Activated effector memory CD4-positive, alpha-beta T cell treated with Interleukin-2 at 50 U/mL for 16 hours (primary cell): ENCODE results near the gene E2F4.

ENCODE experiments used
- DNase-seq: peaks from one replicate; pipeline ENCODE4 v3.0.0-alpha.2; 2020

Gene E2F4

GRCh38 chr16:67195676-67196075 is 3.7 kb downstream of the E2F4 start:
- no peak for DNase-seq

- no peak for DNase-seq
Measured at GRCh38 chr16:67196881-67197280, 4.9 kb downstream of the E2F4 start.

DNA sequence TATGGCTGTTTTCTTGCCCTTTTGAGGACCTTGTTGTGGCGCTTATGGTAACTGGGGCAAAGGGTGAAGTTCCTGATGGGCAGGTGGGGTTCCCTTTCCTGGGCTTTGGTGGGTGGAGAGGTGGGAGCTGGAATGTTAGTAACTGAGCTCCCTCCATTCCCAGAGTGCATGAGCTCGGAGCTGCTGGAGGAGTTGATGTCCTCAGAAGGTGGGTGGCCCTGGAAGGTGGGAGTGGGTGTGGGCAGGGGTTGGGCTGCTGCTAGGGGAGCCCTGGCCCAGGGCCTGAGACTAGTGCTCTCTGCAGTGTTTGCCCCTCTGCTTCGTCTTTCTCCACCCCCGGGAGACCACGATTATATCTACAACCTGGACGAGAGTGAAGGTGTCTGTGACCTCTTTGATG is 5.7 kb downstream of the E2F4 start:
- no peak for DNase-seq

DNA sequence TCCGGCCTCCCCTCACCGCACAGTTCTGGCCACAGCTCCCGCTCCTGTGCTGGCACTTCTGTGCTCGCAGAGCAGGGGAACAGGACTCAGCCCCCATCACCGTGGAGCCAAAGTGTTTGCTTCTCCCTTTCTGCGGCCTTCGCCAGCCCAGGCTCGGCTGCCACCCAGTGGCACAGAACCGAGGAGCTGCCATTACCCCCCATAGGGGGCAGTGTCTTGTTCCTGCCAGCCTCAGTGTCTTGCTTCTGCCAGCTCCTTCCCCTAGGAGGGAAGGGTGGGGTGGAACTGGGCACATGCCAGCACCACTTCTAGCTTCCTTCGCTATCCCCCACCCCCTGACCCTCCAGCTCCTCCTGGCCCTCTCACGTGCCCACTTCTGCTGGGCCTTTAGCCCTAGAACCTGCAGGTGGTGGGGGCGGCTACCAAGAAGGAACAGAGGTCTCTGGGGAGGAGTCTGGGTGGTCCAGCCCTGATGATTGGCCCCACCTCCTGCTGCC is 6.3 kb downstream of the E2F4 start:
- DNase-seq: no peak

DNA sequence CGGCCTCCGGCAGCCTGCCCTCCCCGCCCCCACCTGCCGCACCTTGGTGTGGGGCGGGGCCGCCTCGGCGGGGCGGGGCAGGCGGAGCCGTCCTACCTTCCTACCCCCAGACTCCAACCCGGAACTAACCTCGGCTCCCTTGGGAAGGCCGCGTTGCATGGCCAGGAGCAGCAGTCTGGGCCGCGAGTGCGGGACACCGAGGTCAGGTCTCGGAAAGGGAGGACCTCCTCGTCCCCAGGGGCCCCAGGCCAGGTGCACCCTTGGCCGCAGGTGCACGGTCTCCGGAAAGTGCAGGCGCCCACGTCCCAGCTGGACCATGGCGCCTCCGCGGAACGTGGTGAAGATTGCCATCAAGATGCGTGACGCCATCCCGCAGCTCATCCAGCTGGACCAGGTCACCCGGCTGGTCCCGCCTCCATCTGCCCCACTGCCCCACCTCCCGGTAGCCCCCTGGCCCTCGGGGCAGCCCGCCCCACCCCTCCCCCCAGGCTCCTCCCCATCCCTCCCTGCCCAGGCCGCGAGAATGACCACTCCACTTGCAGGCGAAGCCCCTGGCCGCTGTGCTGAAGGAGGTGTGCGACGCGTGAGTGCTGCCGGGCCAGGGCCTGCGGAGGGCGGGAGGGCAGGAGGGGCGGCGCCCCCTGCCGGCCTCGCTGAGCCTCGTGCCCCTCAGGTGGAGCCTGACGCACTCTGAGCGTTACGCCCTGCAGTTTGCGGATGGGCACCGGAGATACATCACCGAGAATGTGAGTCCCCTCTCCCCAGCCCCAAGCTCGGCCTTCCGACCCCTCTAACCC is 7.3 kb downstream of the E2F4 start, which contains the start of gene ELMO3:
TSS of gene ELMO3 (plus strand) at position 121 of the 797 bp plus-strand sequence. CDS start at position 317, 196 bp downstream.
- no peak for DNase-seq

DNA sequence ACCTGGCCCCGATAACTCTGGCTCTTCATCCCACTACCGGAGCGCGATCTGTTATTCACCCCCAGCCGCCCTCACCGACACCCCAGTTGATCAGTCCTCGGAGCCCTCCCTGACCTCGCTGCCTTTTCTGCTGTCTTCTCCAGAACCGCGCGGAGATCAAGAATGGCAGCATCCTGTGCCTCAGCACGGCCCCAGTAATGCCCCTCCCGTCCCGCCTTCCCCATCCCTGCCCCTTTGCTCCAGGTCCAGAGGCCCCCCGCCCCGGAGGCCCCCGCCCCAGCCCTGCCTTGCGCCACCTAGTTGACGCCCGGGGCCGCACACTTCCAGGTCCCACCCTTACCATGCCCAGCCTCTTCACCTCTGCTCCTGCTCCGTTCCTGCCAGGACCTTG is 7.8 kb downstream of the E2F4 start:
- DNase-seq: no peak

DNA sequence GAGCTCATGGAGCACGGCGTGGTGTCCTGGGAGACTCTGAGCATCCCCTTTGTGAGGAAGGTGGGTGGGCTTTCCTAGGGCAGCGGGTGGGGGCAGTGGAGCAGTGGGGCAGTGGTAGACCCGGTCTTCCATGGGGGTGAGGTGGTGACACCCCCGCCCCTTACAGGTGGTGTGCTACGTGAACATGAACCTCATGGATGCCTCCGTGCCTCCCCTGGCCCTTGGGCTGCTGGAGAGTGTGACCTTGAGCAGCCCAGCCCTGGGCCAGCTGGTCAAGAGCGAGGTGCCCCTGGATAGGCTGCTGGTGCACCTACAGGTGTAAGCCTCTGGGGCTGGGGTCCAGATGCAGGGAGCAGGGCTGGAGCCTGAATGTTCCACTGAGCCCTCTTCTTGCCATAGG is 8.5 kb downstream of the E2F4 start:
- no peak for DNase-seq

DNA sequence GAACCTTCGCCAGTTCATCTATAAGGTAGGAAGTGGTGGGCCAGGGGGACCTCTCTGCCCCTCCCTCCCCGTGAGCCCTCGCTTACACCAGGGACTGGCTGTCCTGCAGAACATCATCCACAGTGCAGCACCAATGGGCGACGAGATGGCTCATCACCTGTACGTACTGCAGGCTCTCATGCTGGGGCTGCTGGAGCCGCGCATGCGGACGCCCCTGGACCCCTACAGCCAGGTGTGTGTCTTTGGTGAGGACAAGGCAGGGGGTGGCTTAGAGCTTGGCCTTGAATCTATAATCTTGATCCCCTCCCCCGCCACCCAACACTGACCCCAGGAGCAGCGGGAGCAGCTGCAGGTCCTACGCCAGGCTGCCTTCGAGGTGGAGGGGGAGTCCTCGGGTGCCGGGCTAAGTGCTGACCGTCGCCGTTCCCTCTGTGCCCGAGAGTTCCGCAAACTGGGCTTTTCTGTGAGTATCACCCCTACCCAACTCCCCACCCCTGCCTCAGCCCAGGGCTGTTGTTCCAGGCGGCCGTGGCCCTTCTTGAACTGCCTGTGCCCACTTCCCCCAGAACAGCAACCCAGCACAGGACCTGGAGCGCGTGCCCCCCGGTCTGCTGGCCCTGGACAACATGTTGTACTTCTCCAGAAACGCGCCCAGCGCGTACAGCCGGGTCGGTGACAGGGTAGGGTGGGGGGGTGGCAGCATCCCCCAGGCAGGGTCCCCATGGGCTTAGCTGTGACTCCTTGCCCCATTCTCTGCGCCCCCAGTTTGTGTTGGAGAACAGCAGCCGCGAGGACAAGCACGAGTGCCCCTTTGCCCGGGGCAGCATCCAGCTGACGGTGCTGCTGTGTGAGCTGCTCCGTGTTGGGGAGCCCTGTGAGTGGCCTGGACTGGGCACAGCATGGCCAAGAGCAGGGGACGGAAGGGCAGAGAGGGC is 9.7 kb downstream of the E2F4 start:
- DNase-seq: no peak

GRCh38 chr16:67202426-67202825 is 10.5 kb downstream of the E2F4 start:
- DNase-seq: no peak

DNA sequence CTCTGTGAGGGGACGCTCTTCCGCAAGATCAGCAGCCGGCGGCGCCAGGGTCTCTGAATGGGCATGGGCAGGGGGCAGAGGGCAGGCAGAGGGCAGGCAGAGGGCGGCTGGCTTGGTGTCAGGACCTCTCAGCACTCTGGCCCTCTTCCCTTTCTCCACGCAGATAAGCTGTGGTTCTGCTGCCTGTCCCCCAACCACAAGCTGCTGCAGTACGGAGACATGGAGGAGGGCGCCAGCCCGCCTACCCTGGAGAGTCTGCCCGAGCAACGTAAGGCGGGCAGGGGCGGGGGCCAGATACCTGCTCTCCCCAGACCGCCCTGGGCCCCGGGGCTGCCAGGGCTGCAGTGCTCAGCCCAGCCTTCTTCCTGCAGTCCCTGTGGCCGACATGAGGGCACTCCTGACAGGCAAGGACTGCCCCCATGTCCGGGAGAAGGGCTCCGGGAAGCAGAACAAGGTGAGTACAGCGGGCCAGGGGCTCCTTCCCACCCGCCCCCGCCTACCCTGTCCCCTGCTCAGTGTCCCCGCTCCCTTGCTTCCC is 11.1 kb downstream of the E2F4 start:
- no peak for DNase-seq

- no peak for DNase-seq
Measured at GRCh38 chr16:67204076-67204475, 12.1 kb downstream of the E2F4 start.

GRCh38 chr16:67206129-67206837 is 14.3 kb downstream of the E2F4 start:
- no peak for DNase-seq

DNA sequence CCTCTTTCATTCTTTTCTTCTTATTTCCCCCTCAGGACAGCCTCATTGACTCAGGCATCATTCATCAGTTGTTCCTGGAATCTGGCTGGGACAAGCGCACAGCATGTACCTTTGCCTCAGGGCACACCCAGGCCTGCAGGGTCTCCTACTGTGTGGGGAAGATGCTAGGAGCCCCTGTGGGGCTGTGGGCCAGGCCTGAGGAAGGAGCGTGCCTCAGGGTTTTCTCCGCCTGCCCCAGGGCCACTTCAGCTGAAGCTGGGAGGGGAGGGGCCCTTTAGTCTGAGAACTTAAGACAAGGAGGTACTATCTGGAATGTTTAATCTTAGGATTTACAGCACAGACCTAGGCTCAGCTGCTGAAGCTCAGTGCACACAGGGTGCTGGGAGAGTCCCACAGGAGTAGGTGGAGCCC is 14.9 kb downstream of the E2F4 start:
- no peak for DNase-seq

DNA sequence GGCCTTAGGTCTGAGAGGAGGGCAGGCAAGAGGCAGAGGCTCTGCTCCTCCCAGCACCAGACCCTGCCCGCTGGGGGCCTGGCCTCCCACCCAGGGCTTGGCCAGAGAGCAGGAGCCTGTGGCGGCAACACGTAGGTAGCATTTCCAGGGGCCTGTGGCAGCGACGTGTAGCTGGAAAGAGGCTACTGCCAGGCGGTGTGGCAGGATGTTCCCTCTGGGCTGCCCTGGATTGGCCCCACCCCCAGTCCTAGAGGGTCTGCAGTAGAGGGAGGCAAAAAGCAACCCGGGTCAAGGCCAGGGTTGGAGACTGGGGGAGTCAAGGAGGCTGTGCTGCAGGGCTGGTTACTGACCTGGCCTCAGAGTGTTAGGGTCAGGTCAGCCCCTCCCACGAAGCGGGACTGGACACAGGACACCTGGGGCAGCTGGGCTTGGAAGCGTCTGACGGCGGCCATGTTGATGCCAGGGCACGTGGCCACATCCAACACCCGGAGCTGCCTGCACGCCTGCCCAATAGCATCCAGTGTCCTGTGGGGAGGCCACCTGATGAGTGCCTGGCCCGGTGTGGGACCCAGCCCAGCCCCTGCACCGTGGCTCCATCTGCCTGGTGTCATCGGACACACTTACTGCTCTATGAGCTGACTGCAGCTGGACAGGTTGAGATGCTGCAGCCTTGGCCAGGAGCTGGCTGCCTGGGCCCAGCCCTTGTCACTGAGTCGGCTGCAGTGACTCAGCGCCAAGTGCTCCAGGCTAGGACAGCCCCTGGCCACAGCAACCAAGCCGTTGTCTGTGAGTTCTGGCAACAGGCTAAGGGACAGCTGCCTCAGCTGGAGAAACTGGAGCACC is 15.5 kb downstream of the E2F4 start:
- no peak for DNase-seq

DNA sequence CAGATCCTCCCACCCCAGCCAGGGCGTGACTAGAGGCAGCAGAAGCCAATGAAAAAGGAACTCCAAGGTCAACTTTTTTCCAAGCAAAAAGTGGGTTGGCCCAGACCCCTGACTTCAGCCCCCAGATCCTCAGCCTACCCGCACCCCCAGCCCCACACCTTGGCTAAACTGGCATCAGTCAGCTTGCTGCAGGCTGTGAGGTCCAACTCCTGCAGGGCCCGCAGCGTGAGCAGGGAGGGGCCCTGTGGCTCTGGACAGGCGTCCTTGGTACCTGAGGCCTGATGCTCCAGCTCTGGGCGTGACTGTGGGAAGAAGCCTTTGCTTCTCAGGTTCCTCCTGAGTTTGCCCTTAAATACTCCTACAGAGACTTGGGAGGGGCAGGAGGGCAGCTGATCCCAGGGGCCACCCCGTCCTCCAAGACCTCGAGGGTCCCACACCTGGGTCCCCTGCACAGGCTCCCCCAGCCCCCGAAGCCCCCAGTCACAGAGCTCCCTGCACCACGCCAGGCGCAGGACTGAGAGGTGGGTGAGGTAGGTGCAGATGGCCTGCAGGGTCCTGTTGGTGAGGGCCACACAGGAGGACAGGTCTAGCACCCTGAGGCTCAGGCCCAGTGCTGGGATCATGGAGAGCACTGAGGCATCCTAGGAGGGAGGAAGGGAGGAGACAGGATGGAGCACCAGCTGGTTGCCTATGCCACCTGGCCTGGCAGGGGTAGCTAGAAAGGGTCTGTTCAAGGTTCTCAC is 16.4 kb downstream of the E2F4 start:
- no peak for DNase-seq

DNA sequence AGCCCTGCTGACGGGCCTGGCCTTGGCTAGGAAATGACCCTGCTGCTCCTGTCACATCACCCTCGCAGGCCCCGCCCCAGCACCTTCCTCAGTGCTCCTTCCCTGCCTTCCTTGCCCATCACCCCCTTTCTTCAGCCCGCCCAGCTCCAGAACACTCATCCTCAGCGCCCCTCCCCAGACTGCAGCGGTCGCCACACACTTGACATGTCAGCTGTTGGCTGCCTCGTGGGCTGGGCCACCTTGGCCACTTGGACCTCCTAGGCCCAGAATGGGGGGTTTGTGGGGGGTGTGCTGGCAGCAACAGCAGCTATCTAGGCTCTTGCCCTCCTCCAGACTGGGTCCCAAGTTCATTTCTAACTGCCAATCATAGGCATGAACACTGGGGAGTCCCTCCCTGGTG is 17.6 kb downstream of the E2F4 start:
- DNase-seq: no peak

- DNase-seq: no peak
Measured at GRCh38 chr16:67210069-67210937, 18.3 kb downstream of the E2F4 start.

GRCh38 chr16:67211674-67212073 is 19.7 kb downstream of the E2F4 start:
- no peak for DNase-seq

DNA sequence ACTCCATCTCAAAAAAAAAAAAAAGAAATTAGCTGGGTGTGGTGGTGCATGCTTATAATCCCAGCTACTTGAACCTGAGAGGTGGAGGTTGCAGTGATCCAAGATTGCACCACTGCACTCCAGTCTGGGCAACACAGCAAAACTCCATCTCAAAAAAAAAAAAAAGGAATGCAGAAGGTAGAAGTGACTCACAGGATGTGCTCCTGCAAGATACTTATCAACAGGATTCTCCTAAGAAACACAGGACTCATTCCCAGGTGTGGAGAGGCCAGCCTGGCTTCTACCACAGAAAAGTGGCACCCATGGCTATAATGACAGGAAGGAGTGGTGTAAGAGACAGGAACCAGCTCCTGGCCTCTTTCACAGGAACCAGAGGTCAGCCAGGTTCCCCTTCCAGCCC is 20.8 kb downstream of the E2F4 start:
- DNase-seq: no peak
